Measurements from ENCODE around the gene TTC7B. TPM values are rescaled to one million over a fixed set of nuclear protein-coding genes. Genes with fewer than 3 reads are reported as not detected.

Gene TTC7B
- total RNA-seq, 1 donor from 2014 or later, result 82.6 TPM

- H3K4me3 ChIP-seq (ENCODE audit: low read depth, low read length), result no peak overlapping the region
- no peak for DNase-seq (ENCODE audit: low read depth)
- TF ChIP-seq CTCF (conservative IDR thresholded peaks at IDR 0.05; ENCODE audit: low read depth, low read length), result no peak
Observed at GRCh38 chr14:90593254-90594040, 222.8 kb downstream of the TTC7B start.

- no peak for DNase-seq (ENCODE audit: low read depth)
- no peak overlapping the region for H3K4me3 ChIP-seq (ENCODE audit: low read depth, low read length)
- TF ChIP-seq CTCF (conservative IDR thresholded peaks at IDR 0.05; ENCODE audit: low read depth, low read length), result no peak
Observed at GRCh38 chr14:90592655-90593054, 223.6 kb downstream of the TTC7B start.

- no peak overlapping the region for H3K4me3 ChIP-seq (ENCODE audit: low read depth, low read length)
- no peak for DNase-seq (ENCODE audit: low read depth)
- no peak for TF ChIP-seq CTCF (conservative IDR thresholded peaks at IDR 0.05; ENCODE audit: low read depth, low read length)
Observed at GRCh38 chr14:90587918-90588317, 228.3 kb downstream of the TTC7B start.

GRCh38 chr14:90587252-90587910 lies 228.8 kb downstream of the TTC7B start:
- H3K4me3 ChIP-seq (ENCODE audit: low read depth, low read length), result no peak overlapping the region
- no peak for DNase-seq (ENCODE audit: low read depth)
- no peak for TF ChIP-seq CTCF (conservative IDR thresholded peaks at IDR 0.05; ENCODE audit: low read depth, low read length)

GRCh38 chr14:90585106-90585505 lies 231.1 kb downstream of the TTC7B start:
- no peak for DNase-seq (ENCODE audit: low read depth)
- no peak for TF ChIP-seq CTCF (conservative IDR thresholded peaks at IDR 0.05; ENCODE audit: low read depth, low read length)
- no peak overlapping the region for H3K4me3 ChIP-seq (ENCODE audit: low read depth, low read length)

- no peak for TF ChIP-seq CTCF (conservative IDR thresholded peaks at IDR 0.05; ENCODE audit: low read depth, low read length)
- no peak for DNase-seq (ENCODE audit: low read depth)
- H3K4me3 ChIP-seq (ENCODE audit: low read depth, low read length), result no peak overlapping the region
Observed at GRCh38 chr14:90583916-90584605, 232.2 kb downstream of the TTC7B start.
